Measurements from ENCODE around the gene SDHA. TPM values are rescaled to one million over a fixed set of nuclear protein-coding genes. Genes with fewer than 3 reads are reported as not detected.
"Not testable (repeated sequence)": the region's sequence is repeated elsewhere in the genome, so short reads cannot be mapped to it uniquely, and the experiment has no call there.

Gene SDHA
- total RNA-seq, 1 donor from 2014 or later = 75.0 TPM

- Histone ChIP-seq H3K27me3 (ENCODE audit: control insufficient read depth, insufficient read depth, low read length) (no peaks in the 10 kb centered on the region), H3K36me3 (ENCODE audit: control insufficient read depth, insufficient read depth, low read length) (peaks cover 3% of the 10 kb centered on the region), H3K4me3 (ENCODE audit: low read depth, low read length) (no peak overlapping the region)
- DNase-seq (ENCODE audit: low read depth) = no peak
- TF ChIP-seq CTCF (IDR thresholded peaks at IDR 0.05; ENCODE audit: insufficient read depth, low read length, poor library complexity, severe bottlenecking) = no peak
Observed at GRCh38 chr5:302966-303365, 84.8 kb downstream of the SDHA start.

- not testable (repeated sequence) for H3K36me3 ChIP-seq (ENCODE audit: control insufficient read depth, insufficient read depth, low read length); DNase-seq (ENCODE audit: low read depth); H3K4me3 ChIP-seq (ENCODE audit: low read depth, low read length); H3K27me3 ChIP-seq (ENCODE audit: control insufficient read depth, insufficient read depth, low read length)
Observed at GRCh38 chr5:303741-304140, 85.6 kb downstream of the SDHA start.

GRCh38 chr5:305050-305449, 86.9 kb downstream of the SDHA start:
- no peaks in the 10 kb centered on the region for H3K27me3 ChIP-seq (ENCODE audit: control insufficient read depth, insufficient read depth, low read length)
- no peak for TF ChIP-seq CTCF (IDR thresholded peaks at IDR 0.05; ENCODE audit: insufficient read depth, low read length, poor library complexity, severe bottlenecking)
- DNase-seq (ENCODE audit: low read depth) = no peak
- H3K36me3 ChIP-seq (ENCODE audit: control insufficient read depth, insufficient read depth, low read length) = peaks cover 4% of the 10 kb centered on the region
- no peak overlapping the region for H3K4me3 ChIP-seq (ENCODE audit: low read depth, low read length)

GRCh38 chr5:305459-305858, 87.3 kb downstream of the SDHA start:
- DNase-seq (ENCODE audit: low read depth) = no peak
- no peak for TF ChIP-seq CTCF (IDR thresholded peaks at IDR 0.05; ENCODE audit: insufficient read depth, low read length, poor library complexity, severe bottlenecking)
- H3K36me3 ChIP-seq (ENCODE audit: control insufficient read depth, insufficient read depth, low read length) = peaks cover 4% of the 10 kb centered on the region
- H3K27me3 ChIP-seq (ENCODE audit: control insufficient read depth, insufficient read depth, low read length) = no peaks in the 10 kb centered on the region
- H3K4me3 ChIP-seq (ENCODE audit: low read depth, low read length) = no peak overlapping the region

GRCh38 chr5:306011-306805, 88.1 kb downstream of the SDHA start:
- DNase-seq (ENCODE audit: low read depth) = no peak
- TF ChIP-seq CTCF (IDR thresholded peaks at IDR 0.05; ENCODE audit: insufficient read depth, low read length, poor library complexity, severe bottlenecking) = no peak
- H3K27me3 ChIP-seq (ENCODE audit: control insufficient read depth, insufficient read depth, low read length) = no peaks in the 10 kb centered on the region
- no peak overlapping the region for H3K4me3 ChIP-seq (ENCODE audit: low read depth, low read length)
- H3K36me3 ChIP-seq (ENCODE audit: control insufficient read depth, insufficient read depth, low read length) = peaks cover 4% of the 10 kb centered on the region

Other genes starting within 250 kb of the SDHA start
- gene PLEKHG4B, start 126.2 kb upstream of the SDHA start, total RNA-seq = 4.0 and 5.4 TPM in 2 replicates
- 0.41 TPM in 1 of 2 replicates, not detected in the other for gene LRRC14B, start 26.8 kb upstream of the SDHA start, total RNA-seq
- 5.8 and 13.4 TPM in 2 replicates for gene CCDC127, start 167 bp upstream of the SDHA start, total RNA-seq
- 92.2 and 122 TPM in 2 replicates for gene PDCD6, start 53.3 kb downstream of the SDHA start, total RNA-seq
- gene AHRR, start 103.4 kb downstream of the SDHA start, total RNA-seq = 2.6 and 4.9 TPM in 2 replicates
- gene EXOC3, start 224.9 kb downstream of the SDHA start, total RNA-seq = 33.7 and 37.3 TPM in 2 replicates